Caco-2 (cell line): ENCODE data around the gene TRIM3. TPM values are rescaled to one million over a fixed set of nuclear protein-coding genes. Genes with fewer than 3 reads are reported as not detected.

ENCODE experiments used
- BruUV-seq: library from RNA; stranded (reverse); fragments of 400-500 nt; replicated peaks from 2 replicates; lab custom pipeline; 2021; lab: Mats Ljungman, UMichigan
- CTCF ChIA-PET: fragments of 300-600 bp; sonication (Branson Sonifier 250); formaldehyde crosslinking; loops from one replicate; lab custom pipeline; 2022; ENCODE audit warnings: antibody characterized with exemption; lab: Charles Lee
- POLR2A ChIA-PET: fragments of 300-600 bp; sonication (Branson Sonifier 250); formaldehyde crosslinking; loops from one replicate; lab custom pipeline; 2022; ENCODE audit warnings: antibody characterized with exemption; lab: Charles Lee
- DNase-seq, 2 experiments: peaks; one replicate each; pipeline versions ENCODE4 v3.0.0 to v3.0.0-alpha.2; 2020 to 2022
- H3K27me3 ChIP-seq: replicated peaks from 2 replicates; pipeline ENCODE4 v1.6.0; 2011; ENCODE audit warnings: low read length; ENCODE audit not compliant: control insufficient read depth, insufficient read depth
- H3K36me3 ChIP-seq: 2 replicates; pipeline ENCODE4 v1.5.1; 2011; ENCODE audit warnings: low read length; ENCODE audit not compliant: control insufficient read depth, insufficient read depth
- H3K4me1 ChIP-seq: fragments of 250-450 bp; sonication (Bioruptor Pico); 2 replicates; pipeline ENCODE4 v1.5.1; 2020; ENCODE audit warnings: mild to moderate bottlenecking
- H3K4me3 ChIP-seq: 2 replicates; pipeline ENCODE4 v1.5.1; 2011; ENCODE audit warnings: low read depth, mild to moderate bottlenecking, control low read depth, low read length
- H3K9me3 ChIP-seq: fragments of 250-450 bp; sonication (Bioruptor Pico); 2 replicates; pipeline ENCODE4 v1.5.1; 2020; ENCODE audit warnings: mild to moderate bottlenecking, moderate library complexity
- H3K27ac Mint-ChIP-seq: one replicate; pipeline ENCODE4 v1.8.0; 2022; ENCODE audit warnings: mixed read lengths; ENCODE audit not compliant: unreplicated experiment
- H3K27me3 Mint-ChIP-seq: one replicate; pipeline ENCODE4 v1.8.0; 2022; ENCODE audit warnings: mixed read lengths; ENCODE audit not compliant: insufficient read depth, unreplicated experiment
- H3K36me3 Mint-ChIP-seq: one replicate; pipeline ENCODE4 v1.8.0; 2022; ENCODE audit warnings: mild to moderate bottlenecking, mixed read lengths; ENCODE audit not compliant: insufficient read depth, unreplicated experiment
- H3K4me1 Mint-ChIP-seq: one replicate; pipeline ENCODE4 v1.8.0; 2022; ENCODE audit warnings: low read depth, mixed read lengths; ENCODE audit not compliant: unreplicated experiment
- H3K4me3 Mint-ChIP-seq: one replicate; pipeline ENCODE4 v1.8.0; 2022; ENCODE audit warnings: mild to moderate bottlenecking, moderate library complexity, mixed read lengths; ENCODE audit not compliant: unreplicated experiment
- H3K9me3 Mint-ChIP-seq: one replicate; pipeline ENCODE4 v1.8.0; 2022; ENCODE audit warnings: mixed read lengths; ENCODE audit not compliant: unreplicated experiment
- intact Hi-C: fragments of 100-400 bp; cut with micrococcal nuclease; formaldehyde crosslinking; loops from one replicate; pipeline ENCODE4 v1.10.0; 2022; ENCODE audit not compliant: unreplicated experiment
- total RNA-seq: library from RNA; stranded (reverse); gene quantifications from 2 replicates; pipeline ENCODE4 v1.2.3, GENCODE V29; 2022
- TF ChIP-seq, protein P1 (sequence below), 2 experiments: fragments of 200-600 bp in 1 of 2; IDR thresholded peaks; 1 replicate in 1 of 2; 2 replicates in 1 of 2; pipeline versions ENCODE4 v1.5.1 to v1.8.0; 2011 to 2022; ENCODE audit warnings: antibody characterized with exemption in 1 of 2, control low read depth in 1 of 2, inconsistent platforms in 1 of 2, low read depth in 1 of 2, low read length in 1 of 2, mild to moderate bottlenecking in 1 of 2, moderate library complexity in 1 of 2; ENCODE audit not compliant: insufficient read depth in 1 of 2, severe bottlenecking in 1 of 2, unreplicated experiment in 1 of 2

TRIM3 gene
- total RNA-seq, 1 experiment from 2014 or later, result 28.0 TPM

DNA sequence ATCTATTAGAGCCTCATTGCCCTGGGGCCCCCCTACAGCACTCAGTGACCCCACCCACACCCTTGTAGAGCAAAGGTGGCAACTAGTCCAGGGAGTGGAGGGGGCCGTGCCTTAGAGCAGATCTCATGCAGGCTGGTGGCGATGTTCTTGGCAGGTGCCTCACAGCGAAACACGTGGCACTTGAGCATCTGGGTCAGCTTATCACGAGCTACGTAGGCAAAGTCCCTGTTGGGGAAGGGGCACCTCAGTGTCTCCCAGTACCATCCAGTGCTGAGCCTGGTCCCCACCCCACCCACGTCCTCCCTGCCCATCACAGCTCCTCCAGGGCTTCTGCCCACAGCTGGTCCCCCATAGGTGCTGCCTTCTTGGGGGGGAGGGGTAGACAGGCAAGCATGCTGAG, 72.3 kb downstream of the TRIM3 start:
- H3K27me3 Mint-ChIP-seq, result no peaks in the 10 kb centered on the region
- ChIA-PET CTCF (no interaction called here), POLR2A (no interaction called here)
- H3K4me3 ChIP-seq, result no peak overlapping the region
- no peaks in the 10 kb centered on the region for H3K9me3 ChIP-seq
- H3K4me1 Mint-ChIP-seq, result peaks cover 63% of the 10 kb centered on the region
- H3K4me3 Mint-ChIP-seq, result no peak overlapping the region
- H3K9me3 Mint-ChIP-seq, result no peaks in the 10 kb centered on the region
- no peak overlapping the region for H3K27ac Mint-ChIP-seq
- H3K36me3 Mint-ChIP-seq, result peaks cover 14% of the 10 kb centered on the region
- intact Hi-C loops, result no loop called here
- peaks cover 1% of the 10 kb centered on the region; the same call in 1 of the 2 replicates for H3K36me3 ChIP-seq
- TF ChIP-seq, protein P1, sequence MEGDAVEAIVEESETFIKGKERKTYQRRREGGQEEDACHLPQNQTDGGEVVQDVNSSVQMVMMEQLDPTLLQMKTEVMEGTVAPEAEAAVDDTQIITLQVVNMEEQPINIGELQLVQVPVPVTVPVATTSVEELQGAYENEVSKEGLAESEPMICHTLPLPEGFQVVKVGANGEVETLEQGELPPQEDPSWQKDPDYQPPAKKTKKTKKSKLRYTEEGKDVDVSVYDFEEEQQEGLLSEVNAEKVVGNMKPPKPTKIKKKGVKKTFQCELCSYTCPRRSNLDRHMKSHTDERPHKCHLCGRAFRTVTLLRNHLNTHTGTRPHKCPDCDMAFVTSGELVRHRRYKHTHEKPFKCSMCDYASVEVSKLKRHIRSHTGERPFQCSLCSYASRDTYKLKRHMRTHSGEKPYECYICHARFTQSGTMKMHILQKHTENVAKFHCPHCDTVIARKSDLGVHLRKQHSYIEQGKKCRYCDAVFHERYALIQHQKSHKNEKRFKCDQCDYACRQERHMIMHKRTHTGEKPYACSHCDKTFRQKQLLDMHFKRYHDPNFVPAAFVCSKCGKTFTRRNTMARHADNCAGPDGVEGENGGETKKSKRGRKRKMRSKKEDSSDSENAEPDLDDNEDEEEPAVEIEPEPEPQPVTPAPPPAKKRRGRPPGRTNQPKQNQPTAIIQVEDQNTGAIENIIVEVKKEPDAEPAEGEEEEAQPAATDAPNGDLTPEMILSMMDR (IDR thresholded peaks at IDR 0.05; ENCODE audit: insufficient read depth in 1 of 2, low read depth in 1 of 2, low read length in 1 of 2, severe bottlenecking in 1 of 2, unreplicated experiment in 1 of 2), result no peak
- H3K27me3 ChIP-seq, result no peaks in the 10 kb centered on the region
- H3K4me1 ChIP-seq, result peaks cover 61% of the 10 kb centered on the region
- BruUV-seq, result no TSS peak
- DNase-seq, result no peak

DNA sequence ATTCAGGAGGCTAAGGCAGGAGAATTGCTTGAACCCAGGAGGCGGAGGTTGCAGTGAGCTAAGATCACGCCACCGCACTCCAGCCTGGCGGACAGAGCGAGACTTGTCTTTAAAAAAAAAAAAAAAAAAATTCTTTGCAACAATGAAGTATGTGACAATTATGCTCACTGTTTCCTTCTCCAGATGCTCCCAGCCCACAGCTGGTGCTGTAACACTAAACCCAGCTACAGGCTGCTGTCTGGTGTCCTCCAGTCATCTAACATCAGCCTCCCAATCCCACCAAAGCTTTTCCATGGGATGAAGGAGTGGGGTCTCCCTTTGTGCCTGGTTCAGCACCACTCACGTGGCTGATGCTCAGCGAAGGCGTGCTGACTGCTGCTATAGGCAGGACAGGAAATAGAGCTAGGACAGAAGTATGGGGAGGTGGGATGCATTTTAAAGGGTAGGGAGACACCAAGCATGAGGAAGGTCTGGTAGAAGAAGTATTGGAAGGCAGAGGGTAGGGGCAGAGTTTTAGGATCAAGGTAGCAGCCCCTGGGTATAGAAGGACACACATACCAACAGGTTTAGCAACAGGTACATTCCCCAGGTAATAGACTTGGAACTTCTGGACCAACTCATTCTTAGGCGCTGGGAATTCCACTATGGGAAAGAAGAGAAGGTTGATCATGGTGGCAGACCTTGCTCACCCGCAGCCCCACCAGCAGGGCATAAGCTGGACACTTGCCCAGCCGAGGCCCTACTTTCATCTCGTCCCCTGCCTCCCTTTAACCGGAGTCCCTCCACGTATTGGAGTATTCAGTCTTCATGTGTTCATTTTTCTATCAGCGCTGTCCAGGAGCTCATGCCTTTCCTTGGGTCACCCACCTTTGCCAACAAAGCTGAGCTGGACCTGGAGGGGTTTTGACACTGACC, 73.1 kb downstream of the TRIM3 start:
- peaks cover 62% of the 10 kb centered on the region for H3K4me1 Mint-ChIP-seq
- H3K27me3 Mint-ChIP-seq, result no peaks in the 10 kb centered on the region
- peaks cover 21% of the 10 kb centered on the region for H3K36me3 Mint-ChIP-seq
- TF ChIP-seq, protein P1 (IDR thresholded peaks at IDR 0.05; ENCODE audit: insufficient read depth in 1 of 2, low read depth in 1 of 2, low read length in 1 of 2, severe bottlenecking in 1 of 2, unreplicated experiment in 1 of 2), result no peak
- peaks cover 55% of the 10 kb centered on the region for H3K4me1 ChIP-seq
- no peak overlapping the region for H3K4me3 Mint-ChIP-seq
- no peaks in the 10 kb centered on the region for H3K9me3 Mint-ChIP-seq
- no peaks in the 10 kb centered on the region for H3K27me3 ChIP-seq
- H3K9me3 ChIP-seq, result no peaks in the 10 kb centered on the region
- intact Hi-C loops, result no loop called here
- no peak overlapping the region for H3K4me3 ChIP-seq
- no peak for DNase-seq
- H3K27ac Mint-ChIP-seq, result peak overlapping the region; percentile 26
- no TSS peak for BruUV-seq
- CTCF ChIA-PET, result no interaction called here
- H3K36me3 ChIP-seq, result peaks cover 1% of the 10 kb centered on the region; the same call in 1 of the 2 replicates
- POLR2A ChIA-PET, result interaction anchor here (0.6 kb wide), 1 partner anchor 72 kb away, joined by 6 read pairs; no protein-coding TSS in a partner anchor

Other genes starting within 250 kb of the TRIM3 start
- gene FHIP1B, start 239.3 kb downstream of the TRIM3 start, total RNA-seq, result 26.8 and 27.8 TPM in 2 replicates
- 0.56 TPM in 1 of 2 replicates, not detected in the other for gene CNGA4, start 234.9 kb downstream of the TRIM3 start, total RNA-seq
- 1.6 and 2.1 TPM in 2 replicates for gene CCKBR, start 214.1 kb downstream of the TRIM3 start, total RNA-seq
- gene CAVIN3, start 153.4 kb downstream of the TRIM3 start, total RNA-seq, result 7.7 and 11.2 TPM in 2 replicates
- 38.6 and 41.9 TPM in 2 replicates for gene SMPD1, start 83.5 kb downstream of the TRIM3 start, total RNA-seq
- gene APBB1, start 54.8 kb downstream of the TRIM3 start, total RNA-seq, result 37.8 and 39.0 TPM in 2 replicates
- 10.7 and 10.9 TPM in 2 replicates for gene HPX, start 33.0 kb downstream of the TRIM3 start, total RNA-seq
- 94.6 and 100 TPM in 2 replicates for gene ARFIP2, start 7.4 kb upstream of the TRIM3 start, total RNA-seq
- gene TIMM10B, start 7.6 kb upstream of the TRIM3 start, total RNA-seq, result 52.4 and 53.1 TPM in 2 replicates
- gene DNHD1, start 23.3 kb upstream of the TRIM3 start, total RNA-seq, result 5.7 and 6.7 TPM in 2 replicates
- gene RRP8, start 129.7 kb upstream of the TRIM3 start, total RNA-seq, result 20.0 and 21.0 TPM in 2 replicates
- gene ILK, start 129.8 kb upstream of the TRIM3 start, total RNA-seq, result 117 and 119 TPM in 2 replicates
- 142 and 143 TPM in 2 replicates for gene TAF10, start 138.3 kb upstream of the TRIM3 start, total RNA-seq
- gene TPP1, start 145.5 kb upstream of the TRIM3 start, total RNA-seq, result 61.7 TPM in 2 replicates
- gene DCHS1, start 181.9 kb upstream of the TRIM3 start, total RNA-seq, result 1.7 and 2.0 TPM in 2 replicates
- 57.8 and 60.8 TPM in 2 replicates for gene MRPL17, start 209.4 kb upstream of the TRIM3 start, total RNA-seq